ENCODE data around the gene ARMC5. TPM values are rescaled to one million over a fixed set of nuclear protein-coding genes. Genes with fewer than 3 reads are reported as not detected.

Gene ARMC5
- total and polyA plus RNA-seq, 9 donors: 2.2 to 16.1 (median 11.0) TPM

- Histone ChIP-seq H3K4me3 (no peak overlapping the region), H3K4me1 (ENCODE audit: insufficient read depth) (no peaks in the 10 kb centered on the region), H3K36me3 (no peaks in the 10 kb centered on the region), H3K9me3 (no peaks in the 10 kb centered on the region), H3K27ac (no peak overlapping the region), H3K27me3 (no peaks in the 10 kb centered on the region)
- intact Hi-C loops (cut with DNase I): no loop called here
- DNase-seq: no peak
- no peak for TF ChIP-seq CTCF (IDR thresholded peaks at IDR 0.05)
- TF ChIP-seq POLR2A (IDR thresholded peaks at IDR 0.05): no peak
- no peak for TF ChIP-seq EP300 (IDR thresholded peaks at IDR 0.05)
- 79 to 85% (median 81%) methylated on average over 10 of the region's 10 CpGs for whole genome bisulfite sequencing, 3 donors
These were observed 37.4 kb downstream of the ARMC5 start for GRCh38 chr16:31496670-31497069.

- no peaks in the 10 kb centered on the region for H3K9me3 ChIP-seq
- no peaks in the 10 kb centered on the region for H3K27me3 ChIP-seq
- no peak for DNase-seq
- no peak for TF ChIP-seq CTCF (IDR thresholded peaks at IDR 0.05)
- no peak for TF ChIP-seq EP300 (IDR thresholded peaks at IDR 0.05)
- no peak for TF ChIP-seq POLR2A (IDR thresholded peaks at IDR 0.05)
- intact Hi-C loops (cut with DNase I): no loop called here
- H3K4me3 ChIP-seq: no peak overlapping the region
- 96 to 97% (median 96%) methylated on average over 8 of the region's 8 CpGs for WGBS, 3 donors
- no peaks in the 10 kb centered on the region for H3K36me3 ChIP-seq
- H3K27ac ChIP-seq: no peak overlapping the region
- no peaks in the 10 kb centered on the region for H3K4me1 ChIP-seq (ENCODE audit: insufficient read depth)
These were observed 39.2 kb downstream of the ARMC5 start for GRCh38 chr16:31498493-31498892.

GRCh38 chr16:31499928-31500327 is 40.6 kb downstream of the ARMC5 start:
- H3K4me3 ChIP-seq: no peak overlapping the region
- intact Hi-C loops (cut with DNase I): loop anchor here in 1 of 4 donors (10.0 kb wide), 1 partner anchor 205 kb away; no protein-coding TSS in a partner anchor
- no peaks in the 10 kb centered on the region for H3K27me3 ChIP-seq
- no peaks in the 10 kb centered on the region for H3K36me3 ChIP-seq
- 88 to 98% (median 97%) methylated on average over 8 of the region's 8 CpGs for WGBS, 3 donors
- DNase-seq: no peak
- H3K9me3 ChIP-seq: no peaks in the 10 kb centered on the region
- H3K4me1 ChIP-seq (ENCODE audit: insufficient read depth): no peaks in the 10 kb centered on the region
- TF ChIP-seq EP300 (IDR thresholded peaks at IDR 0.05) (no peak), POLR2A (IDR thresholded peaks at IDR 0.05) (no peak), CTCF (IDR thresholded peaks at IDR 0.05) (no peak)
- H3K27ac ChIP-seq: no peak overlapping the region

- Histone ChIP-seq H3K4me1 (ENCODE audit: insufficient read depth) (no peaks in the 10 kb centered on the region), H3K27ac (no peak overlapping the region), H3K36me3 (no peaks in the 10 kb centered on the region), H3K4me3 (no peak overlapping the region), H3K9me3 (no peaks in the 10 kb centered on the region), H3K27me3 (no peaks in the 10 kb centered on the region)
- WGBS, 3 donors: 68 to 75% (median 75%) methylated on average over 3 of the region's 3 CpGs
- intact Hi-C loops (cut with DNase I): loop anchor here in 1 of 4 donors (10.0 kb wide), 1 partner anchor 203 kb away; no protein-coding TSS in a partner anchor
- DNase-seq: no peak
- TF ChIP-seq EP300 (IDR thresholded peaks at IDR 0.05) (no peak), POLR2A (IDR thresholded peaks at IDR 0.05) (no peak), CTCF (IDR thresholded peaks at IDR 0.05) (no peak)
These were observed 42.1 kb downstream of the ARMC5 start for GRCh38 chr16:31501226-31501965.
